Endodermal cell (in vitro differentiated cells): Measurements from ENCODE around the gene SLC5A11. TPM values are rescaled to one million over a fixed set of nuclear protein-coding genes. Genes with fewer than 3 reads are reported as not detected.

Experiments
- DNase-seq: peaks from one replicate; pipeline ENCODE4 v3.0.0-alpha.2; 2017
- H3K27ac ChIP-seq: 2 replicates; pipeline ENCODE4 v1.5.1; 2013; ENCODE audit warnings: mild to moderate bottlenecking, low read depth, low read length, moderate library complexity
- H3K27me3 ChIP-seq: 2 replicates; pipeline ENCODE4 v1.6.1; 2013; ENCODE audit warnings: mild to moderate bottlenecking, low read length, moderate library complexity; ENCODE audit not compliant: insufficient read depth, control insufficient read depth, poor library complexity, severe bottlenecking
- H3K36me3 ChIP-seq: 2 replicates; pipeline ENCODE4 v1.7.0; 2013; ENCODE audit warnings: mild to moderate bottlenecking, low read length, moderate library complexity; ENCODE audit not compliant: control insufficient read depth, insufficient read depth
- H3K4me1 ChIP-seq: one replicate; pipeline ENCODE4 v1.7.0; 2013; ENCODE audit warnings: low read length; ENCODE audit not compliant: control insufficient read depth, insufficient read depth
- H3K4me3 ChIP-seq: 2 replicates; pipeline ENCODE4 v1.5.1; 2013; ENCODE audit warnings: mild to moderate bottlenecking, low read length, moderate library complexity
- H3K9ac ChIP-seq: 2 replicates; pipeline ENCODE4 v1.6.1; 2013; ENCODE audit warnings: mild to moderate bottlenecking, low read length, moderate library complexity; ENCODE audit not compliant: poor library complexity, severe bottlenecking; ENCODE audit errors: extremely low read depth
- H3K9me3 ChIP-seq: 2 replicates; pipeline ENCODE4 v1.6.1; 2013; ENCODE audit warnings: mild to moderate bottlenecking, low read length, moderate library complexity; ENCODE audit not compliant: control insufficient read depth
- H3K27ac Mint-ChIP-seq: 2 replicates; pipeline ENCODE4 v1.8.0; 2020; ENCODE audit warnings: mixed read lengths
- H3K27me3 Mint-ChIP-seq: 2 replicates; pipeline ENCODE4 v1.8.0; 2021; ENCODE audit warnings: mild to moderate bottlenecking, mixed read lengths; ENCODE audit not compliant: insufficient read depth
- H3K36me3 Mint-ChIP-seq: 2 replicates; pipeline ENCODE4 v1.8.0; 2020; ENCODE audit warnings: low read depth, mixed read lengths
- H3K4me1 Mint-ChIP-seq: 2 replicates; pipeline ENCODE4 v1.8.0; 2020; ENCODE audit warnings: mixed read lengths
- H3K4me3 Mint-ChIP-seq: 2 replicates; pipeline ENCODE4 v1.8.0; 2020; ENCODE audit warnings: mild to moderate bottlenecking, moderate library complexity, mixed read lengths
- H3K9me3 Mint-ChIP-seq: 2 replicates; pipeline ENCODE4 v1.8.0; 2020; ENCODE audit warnings: mild to moderate bottlenecking, mixed read lengths
- WGBS, 2 experiments: methylation state at CpG; one replicate each; pipeline versions ENCODE4 v1.1.5 to v1.1.7; 2013; ENCODE audit warnings: missing lambda C conversion rate in 2 of 2, mixed read lengths in 1 of 2; ENCODE audit not compliant: insufficient coverage in 1 of 2, insufficient read length in 1 of 2; 5-methylcytosine and 5-hydroxymethylcytosine counted together
- total RNA-seq, 2 donors: library from RNA; stranded (reverse); fragmentation: NEBNext Ultra II Directional in 1 of 2; extraction: Animal tissue kit (Norgen Biotek cat#: 25700) in 1 of 2; gene quantifications; 2 replicates in 1 of 2; 3 replicates in 1 of 2; pipeline ENCODE4 v1.2.1, GENCODE V29; 2021
- TF ChIP-seq, protein P1 (sequence below): fragments of 200-600 bp; sonication (generic); conservative IDR thresholded peaks from 2 replicates; pipeline ENCODE4 v1.5.0; 2021; ENCODE audit warnings: antibody characterized with exemption, mild to moderate bottlenecking

SLC5A11 gene
- total RNA-seq, 2 donors from 2014 or later, result 0.29 TPM; not detected in 1

DNA sequence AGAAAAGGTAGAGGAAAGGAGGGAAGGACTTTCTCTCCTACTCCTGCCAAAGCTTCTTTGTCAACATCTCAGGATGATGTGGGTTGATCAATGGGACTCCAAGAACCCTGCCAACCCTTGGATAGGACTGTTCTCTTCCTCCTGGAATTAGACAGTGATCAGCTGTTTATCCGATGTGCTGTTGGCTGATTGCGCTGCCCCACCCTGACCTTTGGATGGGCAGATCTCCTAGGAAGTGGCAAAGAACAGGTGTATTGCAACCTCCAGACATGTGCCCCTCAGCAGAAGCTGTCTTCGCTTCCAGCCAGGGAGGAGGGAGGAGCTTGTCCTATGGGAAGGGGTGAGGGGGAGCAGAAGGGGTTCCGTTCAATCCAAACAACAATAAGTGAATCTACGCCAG, 30.5 kb downstream of the SLC5A11 start:
- Histone ChIP-seq H3K4me1 (no peaks in the 10 kb centered on the region), H3K9me3 (no peaks in the 10 kb centered on the region), H3K9ac (no peak overlapping the region), H3K36me3 (no peaks in the 10 kb centered on the region), H3K27me3 (no peaks in the 10 kb centered on the region), H3K4me3 (no peak overlapping the region), H3K27ac (no peak overlapping the region)
- 92 to 95% methylated on average over 4 to 5 of the region's 5 CpGs for WGBS, 2 experiments
- H3K9me3 Mint-ChIP-seq, result peaks cover 5% of the 10 kb centered on the region
- DNase-seq, result no peak
- no peak overlapping the region for H3K27ac Mint-ChIP-seq
- TF ChIP-seq, protein P1, sequence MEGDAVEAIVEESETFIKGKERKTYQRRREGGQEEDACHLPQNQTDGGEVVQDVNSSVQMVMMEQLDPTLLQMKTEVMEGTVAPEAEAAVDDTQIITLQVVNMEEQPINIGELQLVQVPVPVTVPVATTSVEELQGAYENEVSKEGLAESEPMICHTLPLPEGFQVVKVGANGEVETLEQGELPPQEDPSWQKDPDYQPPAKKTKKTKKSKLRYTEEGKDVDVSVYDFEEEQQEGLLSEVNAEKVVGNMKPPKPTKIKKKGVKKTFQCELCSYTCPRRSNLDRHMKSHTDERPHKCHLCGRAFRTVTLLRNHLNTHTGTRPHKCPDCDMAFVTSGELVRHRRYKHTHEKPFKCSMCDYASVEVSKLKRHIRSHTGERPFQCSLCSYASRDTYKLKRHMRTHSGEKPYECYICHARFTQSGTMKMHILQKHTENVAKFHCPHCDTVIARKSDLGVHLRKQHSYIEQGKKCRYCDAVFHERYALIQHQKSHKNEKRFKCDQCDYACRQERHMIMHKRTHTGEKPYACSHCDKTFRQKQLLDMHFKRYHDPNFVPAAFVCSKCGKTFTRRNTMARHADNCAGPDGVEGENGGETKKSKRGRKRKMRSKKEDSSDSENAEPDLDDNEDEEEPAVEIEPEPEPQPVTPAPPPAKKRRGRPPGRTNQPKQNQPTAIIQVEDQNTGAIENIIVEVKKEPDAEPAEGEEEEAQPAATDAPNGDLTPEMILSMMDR, result no peak
- H3K27me3 Mint-ChIP-seq, result no peaks in the 10 kb centered on the region
- H3K4me1 Mint-ChIP-seq, result no peaks in the 10 kb centered on the region
- H3K4me3 Mint-ChIP-seq, result no peak overlapping the region
- H3K36me3 Mint-ChIP-seq, result no peaks in the 10 kb centered on the region

DNA sequence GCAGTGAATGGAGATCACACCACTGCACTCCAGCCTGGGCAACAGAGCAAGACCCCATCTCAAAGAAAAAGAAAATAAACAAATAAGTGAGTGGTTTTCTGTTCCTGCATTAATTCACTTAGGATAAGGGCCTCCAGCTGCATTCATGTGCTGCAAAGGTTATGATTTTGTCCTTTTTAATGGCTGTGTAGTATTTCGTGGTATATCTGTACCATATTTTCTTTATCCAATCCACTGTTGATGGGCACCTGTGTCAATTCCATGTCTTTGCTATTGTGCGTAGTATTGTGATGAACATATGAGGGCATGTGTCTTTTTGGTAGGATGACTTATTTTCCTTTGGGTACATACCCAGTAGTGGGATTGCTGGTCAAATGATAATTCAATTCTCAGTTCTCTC, 33.9 kb downstream of the SLC5A11 start:
- Histone ChIP-seq H3K36me3 (no peaks in the 10 kb centered on the region), H3K27ac (no peak overlapping the region), H3K4me1 (no peaks in the 10 kb centered on the region), H3K9ac (no peak overlapping the region), H3K4me3 (no peak overlapping the region), H3K9me3 (no peaks in the 10 kb centered on the region), H3K27me3 (no peaks in the 10 kb centered on the region)
- Mint-ChIP-seq H3K4me3 (no peak overlapping the region), H3K27ac (no peak overlapping the region), H3K4me1 (no peaks in the 10 kb centered on the region), H3K9me3 (peaks cover 5% of the 10 kb centered on the region), H3K27me3 (no peaks in the 10 kb centered on the region), H3K36me3 (no peaks in the 10 kb centered on the region)
- TF ChIP-seq, protein P1, result no peak
- 92% methylated on average over 1 of the region's 2 CpGs; no CpG with 5 or more reads in 1 of the 2 experiments for WGBS, 2 experiments
- DNase-seq, result no peak

DNA sequence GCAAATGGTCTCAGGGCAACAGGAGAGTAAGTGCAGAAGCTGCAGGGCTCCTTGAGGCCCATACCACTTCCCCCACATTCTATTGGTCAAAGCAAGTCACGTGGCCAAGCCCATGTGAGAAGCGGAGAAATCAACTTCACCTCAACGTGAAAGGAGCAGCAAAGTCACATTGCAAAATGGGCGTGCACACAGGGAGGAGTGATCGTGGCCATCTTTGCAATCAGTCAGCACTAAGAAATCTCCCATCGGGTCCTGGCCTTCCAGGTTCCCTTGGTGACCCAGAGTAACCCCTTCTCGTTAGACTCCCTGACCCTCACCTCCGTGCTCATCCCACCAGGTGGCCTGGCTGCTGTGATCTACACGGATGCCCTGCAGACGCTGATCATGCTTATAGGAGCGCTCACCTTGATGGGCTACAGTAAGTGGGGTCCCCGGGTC, 38.0 kb downstream of the SLC5A11 start:
- Mint-ChIP-seq H3K27ac (no peak overlapping the region), H3K4me3 (no peak overlapping the region), H3K36me3 (no peaks in the 10 kb centered on the region), H3K4me1 (no peaks in the 10 kb centered on the region), H3K9me3 (peaks cover 5% of the 10 kb centered on the region), H3K27me3 (peaks cover 4% of the 10 kb centered on the region)
- Histone ChIP-seq H3K9me3 (no peaks in the 10 kb centered on the region), H3K9ac (no peak overlapping the region), H3K27me3 (peaks cover 8% of the 10 kb centered on the region), H3K4me3 (no peak overlapping the region), H3K4me1 (no peaks in the 10 kb centered on the region), H3K27ac (no peak overlapping the region), H3K36me3 (no peaks in the 10 kb centered on the region)
- peak; percentile 52 for DNase-seq
- WGBS, 2 experiments, result 73 to 80% methylated on average over 10 to 12 of the region's 12 CpGs
- TF ChIP-seq, protein P1, result peak; percentile 20
